Activated CD8-positive, alpha-beta T cell treated with anti-CD3 and anti-CD28 coated beads for 36 hours (primary cell): ENCODE results near the gene LRIG3. TPM values are rescaled to one million over a fixed set of nuclear protein-coding genes. Genes with fewer than 3 reads are reported as not detected.
"Not testable (repeated sequence)": the region's sequence is repeated elsewhere in the genome, so short reads cannot be mapped to it uniquely, and the experiment has no call there.

Source experiments
- ATAC-seq: fragments of 200-7000 bp; cut with Tn5 transposase; one replicate; pipeline ENCODE4 v1.10.0; 2021; ENCODE audit warnings: mild to moderate bottlenecking, moderate library complexity
- CTCF ChIA-PET: fragments of 350-600 bp; sonication (Branson Sonifier 250); formaldehyde crosslinking; loops from one replicate; lab custom pipeline; 2021; ENCODE audit warnings: antibody characterized with exemption; lab: Charles Lee
- POLR2A ChIA-PET: fragments of 350-600 bp; sonication (Branson Sonifier 250); formaldehyde crosslinking; loops from one replicate; lab custom pipeline; 2021; ENCODE audit warnings: antibody characterized with exemption; lab: Charles Lee
- DNase-seq: peaks from one replicate; pipeline ENCODE4 v3.0.0-alpha.2; 2020
- H3K27ac Mint-ChIP-seq: one replicate; pipeline ENCODE4 v1.8.0; 2021; ENCODE audit warnings: mild to moderate bottlenecking, mixed read lengths
- H3K27me3 Mint-ChIP-seq: one replicate; pipeline ENCODE4 v1.8.0; 2021; ENCODE audit warnings: mixed read lengths
- H3K36me3 Mint-ChIP-seq: one replicate; pipeline ENCODE4 v1.8.0; 2021; ENCODE audit warnings: low read depth, mixed read lengths
- H3K4me1 Mint-ChIP-seq: one replicate; pipeline ENCODE4 v1.8.0; 2021; ENCODE audit warnings: low read depth, mixed read lengths
- H3K4me3 Mint-ChIP-seq: one replicate; pipeline ENCODE4 v1.8.0; 2021; ENCODE audit warnings: mild to moderate bottlenecking, moderate library complexity, mixed read lengths
- H3K9me3 Mint-ChIP-seq: one replicate; pipeline ENCODE4 v1.8.0; 2021; ENCODE audit warnings: mixed read lengths
- intact Hi-C: fragments of 100-400 bp; cut with micrococcal nuclease; formaldehyde crosslinking; loops from one replicate; pipeline ENCODE4 v1.10.0; 2022
- total RNA-seq, 2 experiments: library from RNA; stranded (reverse); gene quantifications; one replicate each; pipeline ENCODE4 v1.2.3, GENCODE V29; 2021
- TF ChIP-seq, protein P1 (sequence below): fragments of 200-600 bp; IDR thresholded peaks from one replicate; pipeline ENCODE4 v1.8.0; 2022; ENCODE audit warnings: antibody characterized with exemption, mild to moderate bottlenecking

LRIG3 gene
- total RNA-seq, 2 experiments from 2014 or later, result not detected

- Mint-ChIP-seq H3K36me3 (no peaks in the 10 kb centered on the region), H3K27ac (no peak overlapping the region), H3K9me3 (no peaks in the 10 kb centered on the region), H3K4me3 (no peak overlapping the region), H3K27me3 (no peaks in the 10 kb centered on the region), H3K4me1 (no peaks in the 10 kb centered on the region)
- DNase-seq (no peak), ATAC-seq (no peak)
- CTCF ChIA-PET, result no interaction called here
- TF ChIP-seq, protein P1, sequence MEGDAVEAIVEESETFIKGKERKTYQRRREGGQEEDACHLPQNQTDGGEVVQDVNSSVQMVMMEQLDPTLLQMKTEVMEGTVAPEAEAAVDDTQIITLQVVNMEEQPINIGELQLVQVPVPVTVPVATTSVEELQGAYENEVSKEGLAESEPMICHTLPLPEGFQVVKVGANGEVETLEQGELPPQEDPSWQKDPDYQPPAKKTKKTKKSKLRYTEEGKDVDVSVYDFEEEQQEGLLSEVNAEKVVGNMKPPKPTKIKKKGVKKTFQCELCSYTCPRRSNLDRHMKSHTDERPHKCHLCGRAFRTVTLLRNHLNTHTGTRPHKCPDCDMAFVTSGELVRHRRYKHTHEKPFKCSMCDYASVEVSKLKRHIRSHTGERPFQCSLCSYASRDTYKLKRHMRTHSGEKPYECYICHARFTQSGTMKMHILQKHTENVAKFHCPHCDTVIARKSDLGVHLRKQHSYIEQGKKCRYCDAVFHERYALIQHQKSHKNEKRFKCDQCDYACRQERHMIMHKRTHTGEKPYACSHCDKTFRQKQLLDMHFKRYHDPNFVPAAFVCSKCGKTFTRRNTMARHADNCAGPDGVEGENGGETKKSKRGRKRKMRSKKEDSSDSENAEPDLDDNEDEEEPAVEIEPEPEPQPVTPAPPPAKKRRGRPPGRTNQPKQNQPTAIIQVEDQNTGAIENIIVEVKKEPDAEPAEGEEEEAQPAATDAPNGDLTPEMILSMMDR, result no peak
- POLR2A ChIA-PET, result interaction anchor here (0.7 kb wide), 1 partner anchor 53 kb away, joined by 4 read pairs; no protein-coding TSS in a partner anchor
- intact Hi-C loops, result no loop called here
These were observed 37.0 kb upstream of the LRIG3 start for GRCh38 chr12:58957298-58957697.

DNA sequence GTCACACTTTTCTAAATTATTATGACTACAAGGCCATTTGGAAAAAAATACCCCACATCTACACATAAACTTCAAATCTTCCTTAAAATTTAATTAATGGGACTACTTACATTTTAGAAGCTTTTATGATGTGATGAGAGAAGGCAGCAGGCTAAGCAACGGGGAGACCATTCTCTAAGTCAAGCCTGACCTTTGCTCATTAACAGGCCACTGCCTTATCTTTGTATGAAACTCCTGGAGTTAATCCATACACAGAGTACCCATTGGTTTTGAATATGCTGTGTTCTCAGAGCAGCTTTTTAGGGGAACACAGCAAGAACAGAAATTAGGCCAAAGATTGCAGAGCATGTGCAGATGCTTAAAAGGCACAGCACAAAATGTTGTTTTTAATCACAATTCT is 35.5 kb upstream of the LRIG3 start:
- H3K27ac Mint-ChIP-seq, result no peak overlapping the region
- TF ChIP-seq, protein P1, result no peak
- DNase-seq, result no peak
- no peak overlapping the region for H3K4me3 Mint-ChIP-seq
- POLR2A ChIA-PET, result no interaction called here
- CTCF ChIA-PET, result no interaction called here
- ATAC-seq, result no peak
- no peaks in the 10 kb centered on the region for H3K27me3 Mint-ChIP-seq
- no peaks in the 10 kb centered on the region for H3K4me1 Mint-ChIP-seq
- H3K36me3 Mint-ChIP-seq, result no peaks in the 10 kb centered on the region
- intact Hi-C loops, result no loop called here
- H3K9me3 Mint-ChIP-seq, result no peaks in the 10 kb centered on the region

GRCh38 chr12:58954002-58954401 is 33.7 kb upstream of the LRIG3 start:
- intact Hi-C loops, result no loop called here
- CTCF ChIA-PET, result no interaction called here
- TF ChIP-seq, protein P1, result no peak

GRCh38 chr12:58950739-58951100 is 30.4 kb upstream of the LRIG3 start:
- ChIA-PET POLR2A (no interaction called here), CTCF (interaction anchor here (1.4 kb wide), 1 partner anchor 13 kb away, joined by 3 read pairs; no protein-coding TSS in a partner anchor)
- H3K27ac Mint-ChIP-seq, result no peak overlapping the region
- no peak for DNase-seq
- TF ChIP-seq, protein P1, result no peak
- H3K36me3 Mint-ChIP-seq, result no peaks in the 10 kb centered on the region
- no peak overlapping the region for H3K4me3 Mint-ChIP-seq
- ATAC-seq, result no peak
- intact Hi-C loops, result no loop called here
- peaks cover 6% of the 10 kb centered on the region for H3K9me3 Mint-ChIP-seq
- H3K4me1 Mint-ChIP-seq, result no peaks in the 10 kb centered on the region
- H3K27me3 Mint-ChIP-seq, result no peaks in the 10 kb centered on the region

More at GRCh38 chr12:58954002-58954401, 33.7 kb upstream of the LRIG3 start:
- ATAC-seq, result no peak
- POLR2A ChIA-PET, result no interaction called here
- no peak overlapping the region for H3K4me3 Mint-ChIP-seq
- no peaks in the 10 kb centered on the region for H3K27me3 Mint-ChIP-seq
- no peaks in the 10 kb centered on the region for H3K4me1 Mint-ChIP-seq
- H3K36me3 Mint-ChIP-seq, result no peaks in the 10 kb centered on the region
- H3K27ac Mint-ChIP-seq, result no peak overlapping the region
- H3K9me3 Mint-ChIP-seq, result no peaks in the 10 kb centered on the region
- DNase-seq, result no peak

DNA sequence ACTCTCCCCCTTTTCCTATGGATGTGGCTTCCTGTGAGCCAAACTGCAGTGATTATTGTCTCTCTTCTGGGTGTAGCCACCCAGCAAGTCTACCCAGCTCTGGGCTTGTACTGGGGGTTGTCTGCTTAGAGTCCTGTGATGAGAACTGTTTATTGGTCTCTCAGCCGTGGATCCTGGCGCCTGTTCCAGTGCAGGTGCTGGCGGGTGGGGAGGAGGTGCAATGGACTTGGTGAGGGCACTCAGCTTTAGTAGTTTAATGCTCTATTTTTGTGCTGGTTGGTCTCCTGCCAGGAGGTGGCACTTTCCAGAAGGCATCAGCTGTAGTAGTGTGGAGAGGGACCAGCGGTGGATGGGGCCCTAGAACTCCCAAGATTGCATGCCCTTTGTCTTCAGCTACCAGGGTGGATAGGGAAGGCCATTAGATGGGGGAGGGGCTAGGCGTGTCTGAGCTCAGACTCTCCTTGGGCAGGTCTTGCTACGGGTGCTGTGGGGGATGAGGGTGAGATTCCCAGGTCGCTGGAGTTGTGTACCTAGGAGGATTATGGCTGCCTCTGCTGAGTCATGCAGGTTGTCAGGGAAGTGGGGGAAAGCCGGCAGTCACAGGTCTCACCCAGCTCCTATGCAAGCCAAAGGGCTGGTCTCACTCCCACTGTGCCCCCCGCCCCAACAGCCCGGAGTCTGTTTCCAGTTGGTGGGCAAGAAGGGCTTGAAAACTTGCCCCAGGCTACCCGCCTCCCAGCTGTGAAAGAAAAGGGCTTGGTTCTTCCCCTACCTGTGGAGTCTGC is 29.8 kb upstream of the LRIG3 start:
- DNase-seq, POLR2A ChIA-PET, H3K36me3 Mint-ChIP-seq: not testable (repeated sequence)

More for the DNA sequence above, 29.8 kb upstream of the LRIG3 start:
- H3K9me3 Mint-ChIP-seq, H3K4me1 Mint-ChIP-seq, H3K4me3 Mint-ChIP-seq, H3K27me3 Mint-ChIP-seq, intact Hi-C loops, H3K27ac Mint-ChIP-seq, ATAC-seq: not testable (repeated sequence)
- CTCF ChIA-PET, result interaction anchor here (1.4 kb wide), 1 partner anchor 14 kb away, joined by 3 read pairs; no protein-coding TSS in a partner anchor
